Gastroesophageal sphincter (tissue), 3 donors: ENCODE data around the gene TNK1.

Experiments used
- EP300 ChIP-seq: sonication (generic); formaldehyde crosslinking; IDR thresholded peaks from one replicate; pipeline ENCODE4 v1.6.1; 2017; ENCODE audit warnings: antibody characterized with exemption, mild to moderate bottlenecking
- POLR2A ChIP-seq, 2 donors: fragments of 450-650 bp; IDR thresholded peaks; one replicate each; pipeline ENCODE4 v1.6.1; 2017; ENCODE audit warnings: antibody characterized with exemption in 2 of 2, mild to moderate bottlenecking in 2 of 2, moderate library complexity in 1 of 2
- TF ChIP-seq, protein P1 (sequence below), 4 experiments: fragments of 200-600 bp in 2 of 4; fragments of 450-650 bp in 2 of 4; sonication (generic) in 1 of 4; IDR thresholded peaks; one replicate each; pipeline ENCODE4 v1.5.1; 2017 to 2019; ENCODE audit warnings: antibody characterized with exemption in 4 of 4, mild to moderate bottlenecking in 2 of 4, moderate library complexity in 2 of 4

GRCh38 chr17:7370853-7371252 is 10.0 kb upstream of the TNK1 start:
- TF ChIP-seq, protein P1, sequence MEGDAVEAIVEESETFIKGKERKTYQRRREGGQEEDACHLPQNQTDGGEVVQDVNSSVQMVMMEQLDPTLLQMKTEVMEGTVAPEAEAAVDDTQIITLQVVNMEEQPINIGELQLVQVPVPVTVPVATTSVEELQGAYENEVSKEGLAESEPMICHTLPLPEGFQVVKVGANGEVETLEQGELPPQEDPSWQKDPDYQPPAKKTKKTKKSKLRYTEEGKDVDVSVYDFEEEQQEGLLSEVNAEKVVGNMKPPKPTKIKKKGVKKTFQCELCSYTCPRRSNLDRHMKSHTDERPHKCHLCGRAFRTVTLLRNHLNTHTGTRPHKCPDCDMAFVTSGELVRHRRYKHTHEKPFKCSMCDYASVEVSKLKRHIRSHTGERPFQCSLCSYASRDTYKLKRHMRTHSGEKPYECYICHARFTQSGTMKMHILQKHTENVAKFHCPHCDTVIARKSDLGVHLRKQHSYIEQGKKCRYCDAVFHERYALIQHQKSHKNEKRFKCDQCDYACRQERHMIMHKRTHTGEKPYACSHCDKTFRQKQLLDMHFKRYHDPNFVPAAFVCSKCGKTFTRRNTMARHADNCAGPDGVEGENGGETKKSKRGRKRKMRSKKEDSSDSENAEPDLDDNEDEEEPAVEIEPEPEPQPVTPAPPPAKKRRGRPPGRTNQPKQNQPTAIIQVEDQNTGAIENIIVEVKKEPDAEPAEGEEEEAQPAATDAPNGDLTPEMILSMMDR (IDR thresholded peaks at IDR 0.05), result no peak
- TF ChIP-seq POLR2A (IDR thresholded peaks at IDR 0.05), result no peak
- no peak for TF ChIP-seq EP300
